Ascending aorta (tissue), 2 donors: ENCODE data around the gene MS4A2. TPM values are rescaled to one million over a fixed set of nuclear protein-coding genes. Genes with fewer than 3 reads are reported as not detected.
"Not testable (repeated sequence)": the region's sequence is repeated elsewhere in the genome, so short reads cannot be mapped to it uniquely, and the experiment has no call there.

Experiments
- DNase-seq, 2 donors: peaks; one replicate each; pipeline ENCODE4 v3.0.0-alpha.2; 2019; ENCODE audit warnings: low spot score in 2 of 2
- H3K27ac ChIP-seq, 2 donors: fragments of 200-600 bp; sonication (generic); one replicate each; pipeline ENCODE4 v1.5.1; 2016 to 2017; ENCODE audit warnings: mild to moderate bottlenecking in 1 of 2
- H3K27me3 ChIP-seq: fragments of 200-600 bp; sonication (generic); one replicate; pipeline ENCODE4 v1.5.1; 2017
- H3K36me3 ChIP-seq, 2 donors: fragments of 200-600 bp; sonication (generic); one replicate each; pipeline ENCODE4 v1.5.1; 2016
- H3K4me1 ChIP-seq, 2 donors: fragments of 200-600 bp; sonication (generic); one replicate each; pipeline ENCODE4 v1.5.1; 2016 to 2017; ENCODE audit warnings: mild to moderate bottlenecking in 1 of 2
- H3K4me3 ChIP-seq, 2 donors: fragments of 200-600 bp; sonication (generic); one replicate each; pipeline ENCODE4 v1.5.1; 2016 to 2017; ENCODE audit warnings: mild to moderate bottlenecking in 1 of 2
- H3K9me3 ChIP-seq, 2 donors: fragments of 200-600 bp; sonication (generic); one replicate each; pipeline ENCODE4 v1.5.1; 2016
- CTCF ChIP-seq, 3 experiments: fragments of 200-600 bp in 2 of 3; fragments of 450-650 bp in 1 of 3; sonication (generic) in 2 of 3; IDR thresholded peaks; one replicate each; pipeline ENCODE4 v1.5.1; 2016 to 2019; ENCODE audit warnings: antibody characterized with exemption in 3 of 3, mild to moderate bottlenecking in 1 of 3, moderate library complexity in 1 of 3
- intact Hi-C: fragments of 100-400 bp; cut with DNase I; formaldehyde crosslinking; loops from one replicate; pipeline ENCODE4 v1.15.1; 2023
- total RNA-seq: library from RNA; depleted of rRNA; stranded (reverse); fragments of >200 nt; gene quantifications from one replicate; pipeline ENCODE4 v1.1.0, GENCODE V29; 2016

The MS4A2 gene
- total RNA-seq, 1 donor from 2014 or later = not detected

- H3K36me3 ChIP-seq = no peaks in the 10 kb centered on the region
- intact Hi-C loops = no loop called here
- no peak for TF ChIP-seq CTCF (IDR thresholded peaks at IDR 0.05)
- no peak for DNase-seq
- no peaks in the 10 kb centered on the region for H3K27me3 ChIP-seq
- H3K27ac ChIP-seq = no peak overlapping the region
- no peak overlapping the region for H3K4me3 ChIP-seq
- no peaks in the 10 kb centered on the region for H3K4me1 ChIP-seq
- no peaks in the 10 kb centered on the region for H3K9me3 ChIP-seq
These were observed 34.1 kb downstream of the MS4A2 start for GRCh38 chr11:60122414-60123036.

- H3K4me1 ChIP-seq = no peaks in the 10 kb centered on the region
- intact Hi-C loops = no loop called here
- no peak overlapping the region for H3K27ac ChIP-seq
- TF ChIP-seq CTCF (IDR thresholded peaks at IDR 0.05) = no peak
- no peak overlapping the region for H3K4me3 ChIP-seq
- no peaks in the 10 kb centered on the region for H3K9me3 ChIP-seq
- no peaks in the 10 kb centered on the region for H3K36me3 ChIP-seq
- H3K27me3 ChIP-seq = no peaks in the 10 kb centered on the region
- DNase-seq = no peak
These were observed 36.5 kb downstream of the MS4A2 start for GRCh38 chr11:60124802-60125432.

GRCh38 chr11:60125956-60126585, 37.6 kb downstream of the MS4A2 start:
- H3K4me3 ChIP-seq = no peak overlapping the region
- no peaks in the 10 kb centered on the region for H3K4me1 ChIP-seq
- DNase-seq = no peak
- no peak overlapping the region for H3K27ac ChIP-seq
- H3K9me3 ChIP-seq = no peaks in the 10 kb centered on the region
- H3K36me3 ChIP-seq = no peaks in the 10 kb centered on the region
- intact Hi-C loops = no loop called here
- no peaks in the 10 kb centered on the region for H3K27me3 ChIP-seq
- TF ChIP-seq CTCF (IDR thresholded peaks at IDR 0.05) = no peak

- H3K27ac ChIP-seq = no peak overlapping the region
- H3K27me3 ChIP-seq = no peaks in the 10 kb centered on the region
- no peak overlapping the region for H3K4me3 ChIP-seq
- H3K4me1 ChIP-seq = no peaks in the 10 kb centered on the region
- no peak for DNase-seq
- no peak for TF ChIP-seq CTCF (IDR thresholded peaks at IDR 0.05)
- H3K9me3 ChIP-seq = no peaks in the 10 kb centered on the region
- H3K36me3 ChIP-seq = no peaks in the 10 kb centered on the region
- intact Hi-C loops = no loop called here
These were observed 38.9 kb downstream of the MS4A2 start for GRCh38 chr11:60127311-60127811.

GRCh38 chr11:60128376-60128775, 39.9 kb downstream of the MS4A2 start:
- Histone ChIP-seq H3K36me3 (no peaks in the 10 kb centered on the region), H3K27me3 (no peaks in the 10 kb centered on the region), H3K4me1 (no peaks in the 10 kb centered on the region), H3K4me3 (no peak overlapping the region), H3K9me3 (no peaks in the 10 kb centered on the region), H3K27ac (no peak overlapping the region)
- intact Hi-C loops = no loop called here
- DNase-seq = no peak
- no peak for TF ChIP-seq CTCF (IDR thresholded peaks at IDR 0.05)

- H3K9me3 ChIP-seq, H3K4me3 ChIP-seq, H3K4me1 ChIP-seq, H3K27me3 ChIP-seq, H3K36me3 ChIP-seq, intact Hi-C loops, H3K27ac ChIP-seq, DNase-seq: not testable (repeated sequence)
These were observed 40.4 kb downstream of the MS4A2 start for GRCh38 chr11:60128866-60129265.
